Measurements from ENCODE around the gene ABCA4.

ABCA4 gene

GRCh38 chr1:93967306-93967705, 153.6 kb downstream of the ABCA4 start:
- no peak for TF ChIP-seq CTCF (IDR thresholded peaks at IDR 0.05; ENCODE audit: borderline replicate concordance, insufficient read depth, low read depth, low read length)
- no peak overlapping the region for H3K4me3 ChIP-seq (ENCODE audit: low read depth, low read length)

- no peak for TF ChIP-seq CTCF (IDR thresholded peaks at IDR 0.05; ENCODE audit: borderline replicate concordance, insufficient read depth, low read depth, low read length)
- no peak overlapping the region for H3K4me3 ChIP-seq (ENCODE audit: low read depth, low read length)
Observed at GRCh38 chr1:93965888-93966287, 155.1 kb downstream of the ABCA4 start.

GRCh38 chr1:93965256-93965655, 155.7 kb downstream of the ABCA4 start:
- H3K4me3 ChIP-seq (ENCODE audit: low read depth, low read length), result no peak overlapping the region
- TF ChIP-seq CTCF (IDR thresholded peaks at IDR 0.05; ENCODE audit: borderline replicate concordance, insufficient read depth, low read depth, low read length), result no peak

GRCh38 chr1:93964777-93965200, 156.2 kb downstream of the ABCA4 start:
- no peak overlapping the region for H3K4me3 ChIP-seq (ENCODE audit: low read depth, low read length)
- TF ChIP-seq CTCF (IDR thresholded peaks at IDR 0.05; ENCODE audit: borderline replicate concordance, insufficient read depth, low read depth, low read length), result no peak

- no peak for TF ChIP-seq CTCF (IDR thresholded peaks at IDR 0.05; ENCODE audit: borderline replicate concordance, insufficient read depth, low read depth, low read length)
- no peak overlapping the region for H3K4me3 ChIP-seq (ENCODE audit: low read depth, low read length)
Observed at GRCh38 chr1:93964096-93964776, 156.7 kb downstream of the ABCA4 start.

GRCh38 chr1:93963585-93963984, 157.4 kb downstream of the ABCA4 start:
- no peak for TF ChIP-seq CTCF (IDR thresholded peaks at IDR 0.05; ENCODE audit: borderline replicate concordance, insufficient read depth, low read depth, low read length)
- no peak overlapping the region for H3K4me3 ChIP-seq (ENCODE audit: low read depth, low read length)

- TF ChIP-seq CTCF (IDR thresholded peaks at IDR 0.05; ENCODE audit: borderline replicate concordance, insufficient read depth, low read depth, low read length), result no peak
- no peak overlapping the region for H3K4me3 ChIP-seq (ENCODE audit: low read depth, low read length)
Observed at GRCh38 chr1:93961906-93962305, 159.0 kb downstream of the ABCA4 start.
